HEK293 (cell line): ENCODE results near the gene PDE9A.

ENCODE experiments used
- CTCF ChIA-PET: fragments of 350-600 bp; formaldehyde crosslinking; extraction: SDS; loops from one replicate; lab custom pipeline; 2021; ENCODE audit warnings: antibody characterized with exemption; lab: Yijun Ruan, JAX
- POLR2A ChIA-PET: fragments of 300-600 bp; formaldehyde crosslinking; extraction: SDS; loops from one replicate; lab custom pipeline; 2020; ENCODE audit warnings: antibody characterized with exemption, inconsistent platforms; lab: Yijun Ruan, JAX
- H3K27ac ChIP-seq: fragments of 200-500 bp; sonication (Bioruptor generic); 2 replicates; pipeline ENCODE4 v1.5.1; 2014; ENCODE audit warnings: low read depth, low read length, control low read depth, inconsistent platforms; ENCODE audit errors: extremely low read depth
- H3K36me3 ChIP-seq, 2 experiments: fragments of 200-500 bp in 1 of 2; sonication (Bioruptor generic) in 1 of 2; 1 replicate in 1 of 2; 2 replicates in 1 of 2; pipeline ENCODE4 v1.5.1; 2014 to 2017; ENCODE audit warnings: inconsistent platforms in 2 of 2, low read length in 2 of 2; ENCODE audit not compliant: control insufficient read depth in 2 of 2, insufficient read depth in 1 of 2
- H3K4me1 ChIP-seq: fragments of 200-500 bp; sonication (Bioruptor generic); 2 replicates; pipeline ENCODE4 v1.5.1; 2014; ENCODE audit warnings: mild to moderate bottlenecking, low read length, inconsistent platforms; ENCODE audit not compliant: control insufficient read depth, insufficient read depth
- H3K4me3 ChIP-seq: 2 replicates; pipeline ENCODE4 v1.5.1; 2011; ENCODE audit warnings: low read depth, mild to moderate bottlenecking, control low read depth, low read length, moderate library complexity
- H3K9me3 ChIP-seq: fragments of 200-500 bp; sonication (Bioruptor generic); 2 replicates; pipeline ENCODE4 v1.5.1; 2014; ENCODE audit warnings: low read depth, low read length, inconsistent platforms; ENCODE audit not compliant: control insufficient read depth, insufficient read depth
- ELK4 ChIP-seq: IDR thresholded peaks from 2 replicates; pipeline ENCODE4 v1.6.1; 2011; ENCODE audit warnings: mild to moderate bottlenecking, low read depth, low read length, borderline replicate concordance
- GFI1B ChIP-seq: fragments of 450-650 bp; formaldehyde crosslinking; IDR thresholded peaks from 2 replicates; pipeline ENCODE4 v1.5.1; 2016; ENCODE audit warnings: missing biosample characterization, missing genetic modification characterization
- HOXA7 ChIP-seq: sonication (generic); formaldehyde crosslinking; IDR thresholded peaks from 2 replicates; pipeline ENCODE4 v1.8.1; 2022; ENCODE audit warnings: missing genetic modification reagents, borderline replicate concordance
- KLF9 ChIP-seq: fragments of 450-650 bp; formaldehyde crosslinking; IDR thresholded peaks from 2 replicates; pipeline ENCODE4 v1.5.1; 2016; ENCODE audit warnings: missing biosample characterization, missing genetic modification characterization, low read depth
- ZFP37 ChIP-seq: fragments of 450-650 bp; formaldehyde crosslinking; IDR thresholded peaks from 2 replicates; pipeline ENCODE4 v1.5.1; 2016; ENCODE audit warnings: missing biosample characterization, missing genetic modification characterization
- ZNF23 ChIP-seq: fragments of 450-650 bp; formaldehyde crosslinking; IDR thresholded peaks from 2 replicates; pipeline ENCODE4 v1.5.1; 2016; ENCODE audit warnings: missing biosample characterization, missing genetic modification characterization, borderline replicate concordance
- ZNF248 ChIP-seq: fragments of 450-650 bp; formaldehyde crosslinking; IDR thresholded peaks from 2 replicates; pipeline ENCODE4 v1.5.1; 2017; ENCODE audit warnings: missing biosample characterization, missing genetic modification characterization
- ZNF292 ChIP-seq: fragments of 450-650 bp; formaldehyde crosslinking; IDR thresholded peaks from 2 replicates; pipeline ENCODE4 v1.5.1; 2016; ENCODE audit warnings: low read depth, missing biosample characterization, missing genetic modification characterization, borderline replicate concordance
- ZNF302 ChIP-seq: fragments of 450-650 bp; formaldehyde crosslinking; IDR thresholded peaks from 2 replicates; pipeline ENCODE4 v1.5.1; 2016; ENCODE audit warnings: missing biosample characterization, missing genetic modification characterization, low read depth
- ZNF335 ChIP-seq: fragments of 450-650 bp; formaldehyde crosslinking; conservative IDR thresholded peaks from 2 replicates; pipeline ENCODE4 v1.5.1; 2016; ENCODE audit warnings: missing biosample characterization, missing genetic modification characterization
- ZNF394 ChIP-seq: fragments of 450-650 bp; formaldehyde crosslinking; IDR thresholded peaks from 2 replicates; pipeline ENCODE4 v1.5.1; 2016; ENCODE audit warnings: missing biosample characterization, missing genetic modification characterization, mild to moderate bottlenecking, moderate library complexity, borderline replicate concordance
- ZNF530 ChIP-seq: fragments of 450-650 bp; formaldehyde crosslinking; IDR thresholded peaks from 2 replicates; pipeline ENCODE4 v1.5.1; 2016; ENCODE audit warnings: low read depth, missing biosample characterization, missing genetic modification characterization
- ZNF610 ChIP-seq: fragments of 450-650 bp; formaldehyde crosslinking; IDR thresholded peaks from 2 replicates; pipeline ENCODE4 v1.5.1; 2016; ENCODE audit warnings: missing biosample characterization, missing genetic modification characterization, borderline replicate concordance
- ZNF624 ChIP-seq: fragments of 450-650 bp; formaldehyde crosslinking; IDR thresholded peaks from 2 replicates; pipeline ENCODE4 v1.5.1; 2017; ENCODE audit warnings: missing biosample characterization, missing genetic modification characterization
- ZNF704 ChIP-seq: fragments of 450-650 bp; formaldehyde crosslinking; IDR thresholded peaks from 2 replicates; pipeline ENCODE4 v1.5.1; 2016; ENCODE audit warnings: missing biosample characterization, missing genetic modification characterization
- ZNF747 ChIP-seq: fragments of 450-650 bp; formaldehyde crosslinking; IDR thresholded peaks from 2 replicates; pipeline ENCODE4 v1.5.1; 2016; ENCODE audit warnings: missing biosample characterization, missing genetic modification characterization
- ZNF777 ChIP-seq: fragments of 450-650 bp; formaldehyde crosslinking; IDR thresholded peaks from 2 replicates; pipeline ENCODE4 v1.5.1; 2017; ENCODE audit warnings: missing biosample characterization, missing genetic modification characterization, borderline replicate concordance
- TF ChIP-seq, protein P1 (sequence below): fragments of 450-650 bp; IDR thresholded peaks from 2 replicates; pipeline ENCODE4 v1.5.1; 2018; ENCODE audit warnings: missing biosample characterization, missing genetic modification characterization
- TF ChIP-seq, protein P2 (sequence below): fragments of 450-650 bp; formaldehyde crosslinking; IDR thresholded peaks from 2 replicates; pipeline ENCODE4 v1.5.1; 2016; ENCODE audit warnings: missing biosample characterization, missing genetic modification characterization
- TF ChIP-seq, protein P3 (sequence below): fragments of 450-650 bp; formaldehyde crosslinking; IDR thresholded peaks from 2 replicates; pipeline ENCODE4 v1.5.1; 2016; ENCODE audit warnings: missing biosample characterization, missing genetic modification characterization

PDE9A gene

GRCh38 chr21:42751866-42752265 is 98.4 kb downstream of the PDE9A start:
- no peaks in the 10 kb centered on the region for H3K9me3 ChIP-seq
- no peak overlapping the region for H3K4me3 ChIP-seq
- CTCF ChIA-PET = no interaction called here
- H3K4me1 ChIP-seq = no peaks in the 10 kb centered on the region
- TF ChIP-seq ZNF704 (tag by site-specific recombination) = no peak
- TF ChIP-seq ZNF292 = no peak
- TF ChIP-seq ZNF248 (tag by site-specific recombination) = no peak
- TF ChIP-seq ZNF624 (tag by site-specific recombination) = no peak
- no peak for TF ChIP-seq ZFP37 (tag by site-specific recombination)
- TF ChIP-seq, protein P1, sequence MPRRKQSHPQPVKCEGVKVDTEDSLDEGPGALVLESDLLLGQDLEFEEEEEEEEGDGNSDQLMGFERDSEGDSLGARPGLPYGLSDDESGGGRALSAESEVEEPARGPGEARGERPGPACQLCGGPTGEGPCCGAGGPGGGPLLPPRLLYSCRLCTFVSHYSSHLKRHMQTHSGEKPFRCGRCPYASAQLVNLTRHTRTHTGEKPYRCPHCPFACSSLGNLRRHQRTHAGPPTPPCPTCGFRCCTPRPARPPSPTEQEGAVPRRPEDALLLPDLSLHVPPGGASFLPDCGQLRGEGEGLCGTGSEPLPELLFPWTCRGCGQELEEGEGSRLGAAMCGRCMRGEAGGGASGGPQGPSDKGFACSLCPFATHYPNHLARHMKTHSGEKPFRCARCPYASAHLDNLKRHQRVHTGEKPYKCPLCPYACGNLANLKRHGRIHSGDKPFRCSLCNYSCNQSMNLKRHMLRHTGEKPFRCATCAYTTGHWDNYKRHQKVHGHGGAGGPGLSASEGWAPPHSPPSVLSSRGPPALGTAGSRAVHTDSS (tag by site-specific recombination) = no peak
- TF ChIP-seq, protein P2, sequence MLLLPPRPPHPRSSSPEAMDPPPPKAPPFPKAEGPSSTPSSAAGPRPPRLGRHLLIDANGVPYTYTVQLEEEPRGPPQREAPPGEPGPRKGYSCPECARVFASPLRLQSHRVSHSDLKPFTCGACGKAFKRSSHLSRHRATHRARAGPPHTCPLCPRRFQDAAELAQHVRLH (tag by site-specific recombination) = no peak
- TF ChIP-seq ZNF23 (tag by site-specific recombination) = no peak
- no peaks in the 10 kb centered on the region for H3K36me3 ChIP-seq
- H3K27ac ChIP-seq = no peak overlapping the region
- POLR2A ChIA-PET = no interaction called here

- H3K4me1 ChIP-seq = no peaks in the 10 kb centered on the region
- no peaks in the 10 kb centered on the region for H3K36me3 ChIP-seq
- no peak overlapping the region for H3K27ac ChIP-seq
- no peak overlapping the region for H3K4me3 ChIP-seq
- POLR2A ChIA-PET = interaction anchor here (0.7 kb wide), 1 partner anchor 14 kb away, joined by 3 read pairs; no protein-coding TSS in a partner anchor
- H3K9me3 ChIP-seq = no peaks in the 10 kb centered on the region
- CTCF ChIA-PET = interaction anchor here (0.6 kb wide), 1 partner anchor 427 kb away, joined by 3 read pairs; no protein-coding TSS in a partner anchor
- no peak for TF ChIP-seq ZNF610
Measured at GRCh38 chr21:42753804-42754203, 100.4 kb downstream of the PDE9A start.

GRCh38 chr21:42754270-42754933 is 101.0 kb downstream of the PDE9A start:
- TF ChIP-seq KLF9 (tag by site-specific recombination) = no peak
- no peak for TF ChIP-seq ZNF394 (tag by site-specific recombination)
- no peak for TF ChIP-seq ELK4
- TF ChIP-seq HOXA7 (CRISPR knock-in tag) = no peak
- TF ChIP-seq ZNF335 (tag by site-specific recombination) = no peak
- no peak for TF ChIP-seq GFI1B
- no peak for TF ChIP-seq ZNF530
- no peak for TF ChIP-seq ZNF777 (tag by site-specific recombination)
- TF ChIP-seq, protein P3, sequence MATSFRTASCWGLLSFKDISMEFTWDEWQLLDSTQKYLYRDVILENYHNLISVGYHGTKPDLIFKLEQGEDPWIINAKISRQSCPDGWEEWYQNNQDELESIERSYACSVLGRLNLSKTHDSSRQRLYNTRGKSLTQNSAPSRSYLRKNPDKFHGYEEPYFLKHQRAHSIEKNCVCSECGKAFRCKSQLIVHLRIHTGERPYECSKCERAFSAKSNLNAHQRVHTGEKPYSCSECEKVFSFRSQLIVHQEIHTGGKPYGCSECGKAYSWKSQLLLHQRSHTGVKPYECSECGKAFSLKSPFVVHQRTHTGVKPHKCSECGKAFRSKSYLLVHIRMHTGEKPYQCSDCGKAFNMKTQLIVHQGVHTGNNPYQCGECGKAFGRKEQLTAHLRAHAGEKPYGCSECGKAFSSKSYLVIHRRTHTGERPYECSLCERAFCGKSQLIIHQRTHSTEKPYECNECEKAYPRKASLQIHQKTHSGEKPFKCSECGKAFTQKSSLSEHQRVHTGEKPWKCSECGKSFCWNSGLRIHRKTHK (tag by site-specific recombination) = no peak
- no peak for TF ChIP-seq ZNF302 (tag by site-specific recombination)
- TF ChIP-seq ZNF747 (tag by site-specific recombination) = no peak
- ChIA-PET POLR2A (no interaction called here), CTCF (no interaction called here)
- Histone ChIP-seq H3K4me3 (no peak overlapping the region), H3K27ac (no peak overlapping the region), H3K4me1 (no peaks in the 10 kb centered on the region), H3K9me3 (no peaks in the 10 kb centered on the region), H3K36me3 (no peaks in the 10 kb centered on the region)
